GM12874 (cell line): ENCODE results near the gene KHDC4.

Source experiments
- TF ChIP-seq, protein P1 (sequence below): IDR thresholded peaks from 2 replicates; pipeline ENCODE4 v1.5.1; 2011; ENCODE audit warnings: low read depth, mild to moderate bottlenecking, control low read depth, low read length, moderate library complexity; ENCODE audit not compliant: insufficient read depth

KHDC4 gene

DNA sequence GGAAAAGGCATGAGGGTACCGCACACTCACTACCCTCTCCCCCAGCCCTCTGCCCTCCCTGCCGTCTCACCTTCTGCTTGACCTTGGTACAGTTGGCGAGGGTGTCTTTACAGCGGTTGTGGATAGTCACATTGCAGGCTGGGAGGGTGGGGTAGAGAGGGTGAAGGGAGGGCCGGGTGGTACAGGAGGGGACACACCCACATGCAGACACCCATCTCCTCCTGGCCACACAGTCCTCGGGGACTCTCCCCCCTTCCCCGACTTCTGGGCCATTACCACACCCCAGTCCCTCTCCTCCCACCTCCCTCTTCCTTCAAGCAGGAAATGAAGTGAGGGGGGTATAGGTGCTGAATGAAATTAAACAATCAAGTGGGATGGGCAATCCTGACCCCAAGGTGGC lies 32.5 kb upstream of the KHDC4 start:
- TF ChIP-seq, protein P1, sequence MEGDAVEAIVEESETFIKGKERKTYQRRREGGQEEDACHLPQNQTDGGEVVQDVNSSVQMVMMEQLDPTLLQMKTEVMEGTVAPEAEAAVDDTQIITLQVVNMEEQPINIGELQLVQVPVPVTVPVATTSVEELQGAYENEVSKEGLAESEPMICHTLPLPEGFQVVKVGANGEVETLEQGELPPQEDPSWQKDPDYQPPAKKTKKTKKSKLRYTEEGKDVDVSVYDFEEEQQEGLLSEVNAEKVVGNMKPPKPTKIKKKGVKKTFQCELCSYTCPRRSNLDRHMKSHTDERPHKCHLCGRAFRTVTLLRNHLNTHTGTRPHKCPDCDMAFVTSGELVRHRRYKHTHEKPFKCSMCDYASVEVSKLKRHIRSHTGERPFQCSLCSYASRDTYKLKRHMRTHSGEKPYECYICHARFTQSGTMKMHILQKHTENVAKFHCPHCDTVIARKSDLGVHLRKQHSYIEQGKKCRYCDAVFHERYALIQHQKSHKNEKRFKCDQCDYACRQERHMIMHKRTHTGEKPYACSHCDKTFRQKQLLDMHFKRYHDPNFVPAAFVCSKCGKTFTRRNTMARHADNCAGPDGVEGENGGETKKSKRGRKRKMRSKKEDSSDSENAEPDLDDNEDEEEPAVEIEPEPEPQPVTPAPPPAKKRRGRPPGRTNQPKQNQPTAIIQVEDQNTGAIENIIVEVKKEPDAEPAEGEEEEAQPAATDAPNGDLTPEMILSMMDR: no peak

DNA sequence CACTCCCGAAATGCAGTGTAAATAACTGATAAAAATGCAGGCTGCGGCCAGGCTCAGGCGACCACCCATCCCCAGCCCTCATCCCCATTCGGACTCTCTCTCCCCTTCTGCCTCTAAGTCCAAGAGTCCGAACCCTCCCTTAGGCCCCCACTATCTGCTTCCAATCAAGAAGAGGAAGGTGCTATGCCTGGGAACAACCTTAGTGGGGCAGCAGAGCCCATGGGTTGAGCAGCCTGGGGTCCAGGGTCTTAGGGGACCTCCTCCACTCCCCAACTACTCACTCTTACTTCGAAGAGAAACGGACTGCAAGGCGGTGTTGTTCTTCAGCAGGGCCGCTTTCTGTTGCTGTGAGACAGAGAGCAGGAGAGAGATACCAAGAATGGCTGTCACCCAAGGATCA lies 31.9 kb upstream of the KHDC4 start:
- TF ChIP-seq, protein P1: no peak

DNA sequence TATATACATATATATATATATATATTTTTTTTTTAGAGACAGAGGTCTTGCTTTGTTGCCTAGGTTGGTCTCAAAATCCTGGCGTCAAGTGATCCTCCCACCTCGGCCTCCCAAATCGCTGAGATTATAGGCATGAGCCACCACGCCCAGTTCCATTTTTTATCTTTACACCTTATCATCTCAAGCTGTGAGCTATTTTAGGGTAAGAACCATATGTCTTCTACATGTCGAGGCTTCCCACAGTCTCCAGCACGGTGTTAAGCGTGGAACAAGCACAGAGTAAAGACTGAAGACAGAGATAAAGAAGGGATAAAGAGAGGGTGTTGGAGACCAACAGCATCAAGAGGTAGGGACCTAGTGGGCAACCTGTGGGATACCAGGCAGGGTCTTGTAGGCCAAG lies 30.0 kb upstream of the KHDC4 start:
- TF ChIP-seq, protein P1: no peak

DNA sequence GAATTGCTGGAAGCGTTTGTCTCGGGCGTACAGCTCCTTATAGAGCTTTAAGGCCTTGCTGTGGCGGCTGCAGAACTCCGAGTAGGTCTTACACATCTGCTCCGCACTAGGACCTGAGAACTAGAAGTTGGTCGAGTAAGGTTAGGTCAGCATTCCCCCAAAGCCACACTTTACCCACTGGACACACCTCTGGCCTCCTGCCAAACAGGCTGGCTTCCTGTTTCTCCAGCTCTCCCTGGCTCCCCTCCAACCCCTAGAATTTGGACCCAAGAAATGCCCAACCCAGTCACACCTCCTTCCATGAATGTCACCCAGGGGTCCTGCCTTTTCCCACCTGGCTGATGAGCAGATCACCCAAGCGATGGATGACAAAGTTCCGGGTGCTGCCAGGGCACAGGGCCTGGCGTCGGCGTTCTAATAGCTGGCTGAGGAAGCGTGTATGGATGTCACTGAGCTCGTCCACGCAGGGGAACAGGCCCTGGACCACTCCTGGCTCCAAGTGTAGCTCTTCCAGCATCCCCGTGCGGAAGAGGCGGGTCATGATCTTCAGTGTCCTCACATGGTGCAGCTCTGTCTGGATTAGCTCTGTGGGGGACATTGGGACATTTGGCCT lies 28.5 kb upstream of the KHDC4 start:
- TF ChIP-seq, protein P1: no peak

DNA sequence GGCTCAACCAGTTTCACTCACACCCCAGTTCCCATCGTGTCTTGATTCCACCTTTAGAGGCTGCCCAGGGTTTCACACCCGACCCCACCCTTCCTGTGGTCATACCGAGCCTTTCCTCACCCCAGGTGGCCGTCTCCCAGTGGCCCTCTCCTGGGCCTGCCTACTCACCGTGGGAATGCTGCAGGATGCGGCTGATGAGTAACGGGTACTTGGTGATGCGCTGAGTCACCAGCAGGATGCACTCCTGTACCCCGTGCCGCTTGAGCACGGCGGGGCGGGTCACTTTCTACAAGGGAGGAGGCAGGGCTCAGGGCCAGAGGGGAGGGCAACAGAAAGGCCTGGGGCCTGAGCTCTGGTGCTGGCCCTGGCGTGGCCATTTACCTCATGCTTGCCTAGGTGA lies 27.7 kb upstream of the KHDC4 start:
- TF ChIP-seq, protein P1: 0 out of 2 replicates have a peak, but pooled peaks have one; percentile 3

DNA sequence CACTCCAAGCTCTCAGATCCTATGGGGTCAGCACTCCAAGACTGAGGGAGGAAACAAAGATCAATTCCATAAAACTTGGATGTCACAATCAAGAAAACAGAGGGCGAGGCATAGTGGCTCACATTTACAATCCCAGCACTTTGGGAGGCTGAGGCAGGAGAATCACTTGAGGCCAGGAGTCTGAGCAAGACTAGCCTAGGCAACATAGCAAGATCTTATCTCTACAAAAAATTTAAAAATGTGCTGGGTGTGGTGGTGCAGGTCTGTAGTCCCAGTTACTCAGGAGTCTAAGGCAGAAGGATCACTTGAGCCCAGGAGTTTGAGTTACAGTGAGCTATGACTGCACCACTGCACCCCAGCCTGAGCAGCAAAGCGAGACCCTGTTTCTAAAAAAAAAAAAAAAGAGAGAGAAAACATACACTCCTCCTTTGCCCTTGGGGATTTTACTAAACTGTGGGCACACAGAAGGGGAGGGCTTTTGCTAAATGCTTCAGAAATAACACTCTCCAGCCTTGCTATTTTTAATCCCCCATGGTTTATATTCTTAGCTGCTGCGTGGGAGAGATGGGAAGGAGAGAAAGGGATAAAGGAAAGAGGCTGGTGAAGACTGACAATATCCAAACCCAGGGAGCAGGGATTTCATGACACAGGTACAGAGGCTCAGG lies 26.0 kb upstream of the KHDC4 start:
- TF ChIP-seq, protein P1: no peak

DNA sequence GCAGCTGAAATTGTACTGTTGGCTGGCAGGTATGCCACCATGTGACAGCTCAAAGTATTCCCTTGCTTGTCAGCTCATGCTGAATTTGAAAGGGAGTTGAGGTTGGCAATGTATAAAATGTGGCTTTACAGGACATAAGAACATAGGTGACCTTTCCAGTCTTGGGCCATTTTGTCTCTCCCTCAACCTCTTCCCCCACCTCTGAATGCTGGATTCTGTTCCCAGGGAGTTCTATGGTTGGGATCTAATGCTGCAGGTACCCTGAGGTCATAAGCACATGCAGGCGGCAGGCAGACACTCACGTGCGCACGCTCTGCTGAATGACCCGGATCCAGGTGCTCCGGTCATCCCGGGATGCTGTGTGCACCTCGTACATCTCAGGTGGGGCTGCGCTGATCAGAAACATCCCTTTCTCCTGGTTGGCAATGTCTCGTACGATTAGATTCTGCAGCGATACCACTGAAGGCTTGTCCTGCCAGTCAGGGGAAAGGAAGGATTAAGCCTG lies 23.2 kb upstream of the KHDC4 start:
- TF ChIP-seq, protein P1: no peak
